ENCODE measurements around the gene SIPA1L2. TPM values are rescaled to one million over a fixed set of nuclear protein-coding genes. Genes with fewer than 3 reads are reported as not detected.

Gene SIPA1L2
- total RNA-seq, 2 experiments from 2014 or later, result 1.8 to 1.9 TPM

DNA sequence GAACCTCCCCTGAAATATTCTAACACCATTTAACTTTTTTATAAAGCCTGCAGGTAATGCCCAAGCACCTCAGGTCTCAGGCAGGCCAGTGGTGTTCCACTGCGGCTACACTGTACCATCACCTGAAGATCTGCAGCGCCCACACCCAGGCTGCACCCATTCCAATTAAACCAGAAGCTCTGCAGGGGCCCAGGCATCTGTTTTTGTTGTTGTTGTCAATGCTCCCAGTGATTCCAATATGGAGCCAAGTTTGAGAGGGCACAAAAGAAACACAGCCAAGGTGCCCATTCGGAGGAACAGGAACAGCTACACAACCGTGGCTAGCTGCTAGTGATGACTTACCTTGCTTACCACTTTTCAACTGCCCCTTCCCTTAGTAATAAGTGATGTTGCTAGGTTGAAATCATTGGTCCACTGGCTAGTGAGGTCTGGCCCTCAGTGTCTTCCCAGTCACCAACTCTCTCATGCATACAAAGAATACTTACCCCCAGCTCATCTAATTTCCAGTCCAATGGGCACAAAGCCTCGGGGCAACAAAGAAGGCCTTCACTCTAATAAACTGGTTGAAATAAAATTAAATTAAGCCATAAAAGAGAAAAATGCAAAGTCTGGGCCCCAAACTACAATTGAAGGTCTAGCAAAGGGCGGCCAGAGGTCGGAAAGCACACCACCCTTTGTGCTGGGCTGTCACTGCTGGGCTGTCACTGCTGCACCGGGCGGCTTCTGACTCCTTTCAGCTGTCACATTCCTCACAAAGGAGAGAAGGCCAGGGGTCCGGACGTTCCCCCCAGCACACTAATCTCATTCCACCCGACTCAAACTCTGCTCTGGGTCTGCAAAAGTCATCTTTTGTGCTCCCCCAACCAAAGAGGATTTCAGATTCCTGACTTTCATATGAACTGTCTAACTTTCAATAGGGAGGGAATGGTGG is 34.9 kb downstream of the SIPA1L2 start:
- H3K27ac Mint-ChIP-seq, result no peak overlapping the region
- H3K36me3 Mint-ChIP-seq (ENCODE audit: low read depth), result no peaks in the 10 kb centered on the region
- TF ChIP-seq, protein P1, sequence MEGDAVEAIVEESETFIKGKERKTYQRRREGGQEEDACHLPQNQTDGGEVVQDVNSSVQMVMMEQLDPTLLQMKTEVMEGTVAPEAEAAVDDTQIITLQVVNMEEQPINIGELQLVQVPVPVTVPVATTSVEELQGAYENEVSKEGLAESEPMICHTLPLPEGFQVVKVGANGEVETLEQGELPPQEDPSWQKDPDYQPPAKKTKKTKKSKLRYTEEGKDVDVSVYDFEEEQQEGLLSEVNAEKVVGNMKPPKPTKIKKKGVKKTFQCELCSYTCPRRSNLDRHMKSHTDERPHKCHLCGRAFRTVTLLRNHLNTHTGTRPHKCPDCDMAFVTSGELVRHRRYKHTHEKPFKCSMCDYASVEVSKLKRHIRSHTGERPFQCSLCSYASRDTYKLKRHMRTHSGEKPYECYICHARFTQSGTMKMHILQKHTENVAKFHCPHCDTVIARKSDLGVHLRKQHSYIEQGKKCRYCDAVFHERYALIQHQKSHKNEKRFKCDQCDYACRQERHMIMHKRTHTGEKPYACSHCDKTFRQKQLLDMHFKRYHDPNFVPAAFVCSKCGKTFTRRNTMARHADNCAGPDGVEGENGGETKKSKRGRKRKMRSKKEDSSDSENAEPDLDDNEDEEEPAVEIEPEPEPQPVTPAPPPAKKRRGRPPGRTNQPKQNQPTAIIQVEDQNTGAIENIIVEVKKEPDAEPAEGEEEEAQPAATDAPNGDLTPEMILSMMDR (IDR thresholded peaks at IDR 0.05), result no peak
- no peaks in the 10 kb centered on the region for H3K36me3 ChIP-seq (ENCODE audit: insufficient read depth, low read length)
- peaks cover 19% of the 10 kb centered on the region for H3K4me1 Mint-ChIP-seq (ENCODE audit: low read depth)
- H3K4me1 ChIP-seq (ENCODE audit: insufficient read depth, low read length), result peaks cover 32% of the 10 kb centered on the region
- H3K4me3 ChIP-seq (ENCODE audit: low read length), result no peak overlapping the region
- ChIA-PET POLR2A (interaction anchor here (1.0 to 1.6 kb wide), 2 partner anchors 16 kb away, joined by 3 to 4 read pairs; no protein-coding TSS in a partner anchor), CTCF (no interaction called here)
- no peak for ATAC-seq (ENCODE audit: poor library complexity)
- H3K9me3 ChIP-seq (ENCODE audit: control insufficient read depth in 1 of 2, insufficient read depth in 1 of 2, low read length in 2 of 2), result no peaks in the 10 kb centered on the region
- intact Hi-C loops (cut with DNase I, micrococcal nuclease), result no loop called here
- no peak overlapping the region for H3K4me3 Mint-ChIP-seq
- no peaks in the 10 kb centered on the region for H3K27me3 ChIP-seq (ENCODE audit: control insufficient read depth in 1 of 2, insufficient read depth in 2 of 2, low read length in 2 of 2)
- DNase-seq, result no peak
- H3K9me3 Mint-ChIP-seq, result no peaks in the 10 kb centered on the region
- no peaks in the 10 kb centered on the region for H3K27me3 Mint-ChIP-seq
- H3K27ac ChIP-seq (ENCODE audit: low read depth in 1 of 2, low read length in 2 of 2), result no peak overlapping the region

DNA sequence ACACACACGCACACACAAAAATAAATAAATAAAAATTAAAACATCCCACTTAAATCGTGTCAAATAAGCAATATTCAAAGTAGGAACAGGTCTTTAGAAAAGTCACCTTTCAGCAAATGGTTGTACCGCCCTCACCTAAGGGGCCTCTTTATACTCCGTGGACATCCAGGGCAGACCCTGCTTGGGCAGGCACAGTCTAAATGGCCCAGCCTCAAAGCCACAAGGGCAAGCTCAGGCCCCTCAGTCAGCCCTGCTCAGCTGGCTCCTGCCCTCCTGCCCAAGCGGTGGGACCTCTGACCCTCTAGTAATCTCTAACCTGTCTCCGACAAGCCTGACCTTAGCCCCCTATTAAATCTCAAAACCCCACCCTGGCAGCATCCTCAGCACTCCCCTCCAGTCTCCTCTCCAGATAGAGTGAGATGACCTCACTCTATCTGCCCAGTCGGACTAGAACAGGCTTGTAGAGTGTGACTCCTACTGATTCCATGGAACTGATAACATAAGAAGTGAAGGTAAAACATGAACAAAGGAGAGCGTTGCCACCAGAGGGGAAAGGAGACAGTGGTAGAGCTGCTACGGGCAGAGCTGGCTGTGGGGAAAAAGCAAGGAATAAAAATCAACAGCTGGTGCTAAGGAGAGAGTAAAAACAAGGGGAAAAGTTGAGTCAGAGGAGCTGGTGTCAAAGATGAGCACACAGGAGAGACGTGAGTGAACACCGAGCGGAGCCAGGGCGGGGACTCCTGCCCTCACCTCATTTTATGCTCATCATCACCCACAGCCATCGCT is 36.0 kb downstream of the SIPA1L2 start:
- Histone ChIP-seq H3K4me3 (ENCODE audit: low read length) (no peak overlapping the region), H3K4me1 (ENCODE audit: insufficient read depth, low read length) (peaks cover 25% of the 10 kb centered on the region), H3K9me3 (ENCODE audit: control insufficient read depth in 1 of 2, insufficient read depth in 1 of 2, low read length in 2 of 2) (no peaks in the 10 kb centered on the region), H3K27me3 (ENCODE audit: control insufficient read depth in 1 of 2, insufficient read depth in 2 of 2, low read length in 2 of 2) (no peaks in the 10 kb centered on the region), H3K27ac (ENCODE audit: low read depth in 1 of 2, low read length in 2 of 2) (no peak overlapping the region), H3K36me3 (ENCODE audit: insufficient read depth, low read length) (no peaks in the 10 kb centered on the region)
- intact Hi-C loops (cut with DNase I, micrococcal nuclease), result no loop called here
- no peak for ATAC-seq (ENCODE audit: poor library complexity)
- DNase-seq, result peak in 1 of 14 experiments; percentile 21
- Mint-ChIP-seq H3K27me3 (no peaks in the 10 kb centered on the region), H3K36me3 (ENCODE audit: low read depth) (no peaks in the 10 kb centered on the region), H3K27ac (no peak overlapping the region), H3K9me3 (no peaks in the 10 kb centered on the region), H3K4me3 (no peak overlapping the region), H3K4me1 (ENCODE audit: low read depth) (peaks cover 12% of the 10 kb centered on the region)
- TF ChIP-seq, protein P1 (IDR thresholded peaks at IDR 0.05), result no peak
- POLR2A ChIA-PET, result interaction anchor here (1.0 kb wide), 1 partner anchor 15 kb away, joined by 3 read pairs; no protein-coding TSS in a partner anchor
- CTCF ChIA-PET, result interaction anchor here (1.0 kb wide), 1 partner anchor 11 kb away, joined by 3 read pairs; no protein-coding TSS in a partner anchor

GRCh38 chr1:232591344-232591743 is 38.6 kb downstream of the SIPA1L2 start:
- Histone ChIP-seq H3K4me3 (ENCODE audit: low read length) (no peak overlapping the region), H3K36me3 (ENCODE audit: insufficient read depth, low read length) (no peaks in the 10 kb centered on the region), H3K27me3 (ENCODE audit: control insufficient read depth in 1 of 2, insufficient read depth in 2 of 2, low read length in 2 of 2) (no peaks in the 10 kb centered on the region), H3K4me1 (ENCODE audit: insufficient read depth, low read length) (peaks cover 7% of the 10 kb centered on the region), H3K9me3 (ENCODE audit: control insufficient read depth in 1 of 2, insufficient read depth in 1 of 2, low read length in 2 of 2) (no peaks in the 10 kb centered on the region), H3K27ac (ENCODE audit: low read depth in 1 of 2, low read length in 2 of 2) (no peak overlapping the region)
- DNase-seq (no peak), ATAC-seq (ENCODE audit: poor library complexity) (no peak)
- ChIA-PET CTCF (no interaction called here), POLR2A (interaction anchor here (1.8 kb wide), 1 partner anchor 12 kb away, joined by 5 read pairs; no protein-coding TSS in a partner anchor)
- H3K27ac Mint-ChIP-seq, result no peak overlapping the region
- no peaks in the 10 kb centered on the region for H3K27me3 Mint-ChIP-seq
- H3K4me3 Mint-ChIP-seq, result no peak overlapping the region
- no peaks in the 10 kb centered on the region for H3K36me3 Mint-ChIP-seq (ENCODE audit: low read depth)
- TF ChIP-seq, protein P1 (IDR thresholded peaks at IDR 0.05), result no peak
- H3K4me1 Mint-ChIP-seq (ENCODE audit: low read depth), result peaks cover 5% of the 10 kb centered on the region
- intact Hi-C loops (cut with DNase I, micrococcal nuclease), result no loop called here
- no peaks in the 10 kb centered on the region for H3K9me3 Mint-ChIP-seq

All from CD4-positive, alpha-beta T cell (primary cell).